Measurements from ENCODE around the gene TMEM8B.

DNA sequence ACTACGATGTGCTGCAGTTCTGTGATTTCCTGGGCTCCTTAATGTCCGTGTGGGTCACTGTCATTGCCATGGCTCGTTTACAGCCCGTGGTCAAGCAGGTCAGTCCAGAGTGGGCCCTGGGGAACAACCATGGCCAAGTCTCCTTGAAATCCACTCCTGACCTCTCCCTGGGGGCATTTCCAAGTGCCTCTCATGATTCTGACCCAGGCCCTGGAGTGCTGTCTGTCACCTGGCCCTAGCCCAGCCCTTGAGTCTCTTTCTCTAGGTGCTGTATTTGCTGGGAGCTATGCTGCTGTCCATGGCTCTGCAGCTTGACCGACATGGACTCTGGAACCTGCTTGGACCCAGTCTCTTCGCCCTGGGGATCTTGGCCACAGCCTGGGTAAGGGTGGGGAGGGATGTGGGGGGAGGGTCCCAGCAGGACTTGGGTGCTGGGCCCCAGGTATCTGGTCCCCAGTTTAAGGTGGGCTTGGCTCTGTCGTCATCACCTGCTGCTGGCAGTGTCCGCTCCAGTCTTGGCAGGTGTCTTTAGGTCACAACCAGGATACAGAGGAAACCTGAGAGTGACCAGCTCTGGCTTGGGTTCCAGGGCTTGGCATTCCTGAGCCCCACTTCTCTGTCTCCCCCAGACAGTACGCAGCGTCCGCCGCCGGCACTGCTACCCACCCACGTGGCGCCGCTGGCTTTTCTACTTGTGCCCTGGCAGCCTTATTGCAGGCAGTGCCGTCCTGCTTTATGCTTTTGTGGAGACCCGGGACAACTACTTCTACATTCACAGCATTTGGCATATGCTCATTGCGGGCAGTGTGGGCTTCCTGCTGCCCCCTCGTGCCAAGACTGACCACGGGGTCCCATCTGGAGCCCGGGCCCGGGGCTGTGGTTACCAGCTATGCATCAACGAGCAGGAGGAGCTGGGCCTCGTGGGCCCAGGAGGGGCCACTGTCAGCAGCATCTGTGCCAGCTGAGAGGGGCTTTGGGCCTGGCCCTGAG, 24.1 kb downstream of the TMEM8B start:
- TF ChIP-seq SIN3A (IDR thresholded peaks at IDR 0.05; ENCODE audit: borderline replicate concordance, insufficient read depth, low read length) (no peak), POLR2AphosphoS5 (IDR thresholded peaks at IDR 0.05; ENCODE audit: low read depth, low read length) (no peak)
- TF ChIP-seq, protein P1, sequence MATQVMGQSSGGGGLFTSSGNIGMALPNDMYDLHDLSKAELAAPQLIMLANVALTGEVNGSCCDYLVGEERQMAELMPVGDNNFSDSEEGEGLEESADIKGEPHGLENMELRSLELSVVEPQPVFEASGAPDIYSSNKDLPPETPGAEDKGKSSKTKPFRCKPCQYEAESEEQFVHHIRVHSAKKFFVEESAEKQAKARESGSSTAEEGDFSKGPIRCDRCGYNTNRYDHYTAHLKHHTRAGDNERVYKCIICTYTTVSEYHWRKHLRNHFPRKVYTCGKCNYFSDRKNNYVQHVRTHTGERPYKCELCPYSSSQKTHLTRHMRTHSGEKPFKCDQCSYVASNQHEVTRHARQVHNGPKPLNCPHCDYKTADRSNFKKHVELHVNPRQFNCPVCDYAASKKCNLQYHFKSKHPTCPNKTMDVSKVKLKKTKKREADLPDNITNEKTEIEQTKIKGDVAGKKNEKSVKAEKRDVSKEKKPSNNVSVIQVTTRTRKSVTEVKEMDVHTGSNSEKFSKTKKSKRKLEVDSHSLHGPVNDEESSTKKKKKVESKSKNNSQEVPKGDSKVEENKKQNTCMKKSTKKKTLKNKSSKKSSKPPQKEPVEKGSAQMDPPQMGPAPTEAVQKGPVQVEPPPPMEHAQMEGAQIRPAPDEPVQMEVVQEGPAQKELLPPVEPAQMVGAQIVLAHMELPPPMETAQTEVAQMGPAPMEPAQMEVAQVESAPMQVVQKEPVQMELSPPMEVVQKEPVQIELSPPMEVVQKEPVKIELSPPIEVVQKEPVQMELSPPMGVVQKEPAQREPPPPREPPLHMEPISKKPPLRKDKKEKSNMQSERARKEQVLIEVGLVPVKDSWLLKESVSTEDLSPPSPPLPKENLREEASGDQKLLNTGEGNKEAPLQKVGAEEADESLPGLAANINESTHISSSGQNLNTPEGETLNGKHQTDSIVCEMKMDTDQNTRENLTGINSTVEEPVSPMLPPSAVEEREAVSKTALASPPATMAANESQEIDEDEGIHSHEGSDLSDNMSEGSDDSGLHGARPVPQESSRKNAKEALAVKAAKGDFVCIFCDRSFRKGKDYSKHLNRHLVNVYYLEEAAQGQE (IDR thresholded peaks at IDR 0.05; ENCODE audit: insufficient read depth in 1 of 2, low read depth in 2 of 2, low read length in 2 of 2), result no peak

Data from PFSK-1 (cell line).